ENCODE data around the gene UVRAG. TPM values are rescaled to one million over a fixed set of nuclear protein-coding genes. Genes with fewer than 3 reads are reported as not detected.
A peak's percentile ranks its signal among the peaks of the same experiment; 100 is the strongest.
"Not testable (repeated sequence)": the region's sequence is repeated elsewhere in the genome, so short reads cannot be mapped to it uniquely, and the experiment has no call there.

Gene UVRAG
- total RNA-seq, 1 experiment from 2014 or later: 19.3 TPM

DNA sequence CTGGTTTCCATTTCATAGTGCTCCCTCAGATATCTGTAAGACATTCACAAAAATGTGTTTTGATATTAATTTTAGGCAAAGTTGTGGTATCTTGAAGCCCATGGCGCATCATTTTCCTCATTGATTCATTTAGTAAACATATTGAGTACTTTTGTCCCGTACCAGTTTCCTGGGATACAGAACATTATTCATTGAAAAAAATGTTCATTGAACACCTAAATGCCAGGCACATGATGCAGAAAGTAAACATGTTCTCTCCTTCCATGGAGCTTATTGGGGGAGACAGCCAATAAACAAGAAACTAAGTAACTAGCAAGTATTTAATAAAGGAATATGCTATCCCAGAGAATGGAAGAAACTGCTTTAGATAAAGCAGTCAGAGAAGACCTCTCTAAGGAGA, 195.0 kb downstream of the UVRAG start:
- no peak for DNase-seq (ENCODE audit: low spot score)

GRCh38 chr11:76013526-76013925, 198.5 kb downstream of the UVRAG start:
- DNase-seq (ENCODE audit: low spot score): no peak

GRCh38 chr11:76023236-76024068, 208.4 kb downstream of the UVRAG start:
- no peak for DNase-seq (ENCODE audit: low spot score)

DNA sequence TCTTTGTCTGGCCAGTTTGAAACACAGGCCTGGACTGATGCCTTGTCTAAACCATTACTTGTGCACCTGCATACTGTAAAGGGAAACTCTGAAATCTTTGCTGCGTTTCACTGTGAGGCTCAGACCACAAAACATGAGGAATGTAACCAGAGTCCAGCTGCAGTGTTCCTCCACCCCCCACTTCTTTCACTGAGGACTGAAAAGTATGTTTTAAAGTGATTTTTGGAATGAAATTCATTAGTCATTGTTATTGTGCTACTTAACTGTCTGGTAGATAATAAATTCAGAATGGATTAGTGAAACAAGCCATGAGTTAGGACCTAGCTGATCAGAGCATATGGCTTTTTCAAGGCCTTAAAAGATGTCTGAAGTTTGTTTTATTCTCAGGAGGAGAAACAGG, 210.1 kb downstream of the UVRAG start:
- peak; percentile 76 for DNase-seq (ENCODE audit: low spot score)

DNA sequence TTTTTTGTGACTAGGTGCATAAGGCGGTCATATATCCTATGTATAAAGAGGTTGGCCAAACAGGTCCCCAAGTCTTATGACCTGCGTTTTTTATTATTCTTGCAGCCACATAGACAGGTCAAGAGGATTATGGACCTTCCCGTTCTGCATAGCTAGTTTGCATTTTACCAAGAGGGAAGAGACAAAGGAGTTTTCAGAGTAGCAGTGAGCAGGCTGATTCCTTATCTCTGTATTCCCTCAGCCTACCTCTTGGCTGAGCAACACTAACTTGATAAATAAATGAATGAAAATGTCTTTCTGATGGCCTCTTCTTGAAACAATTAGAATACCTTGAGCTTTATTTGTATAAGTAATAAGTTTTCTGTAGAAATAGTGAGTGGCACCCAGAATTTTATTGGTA, 210.8 kb downstream of the UVRAG start:
- DNase-seq (ENCODE audit: low spot score): no peak

GRCh38 chr11:76026281-76026680, 211.3 kb downstream of the UVRAG start:
- no peak for DNase-seq (ENCODE audit: low spot score)

- DNase-seq (ENCODE audit: low spot score): no peak
Measured at GRCh38 chr11:76026862-76027261, 211.9 kb downstream of the UVRAG start.

GRCh38 chr11:76030286-76030685, 215.3 kb downstream of the UVRAG start:
- peak; percentile 38 for DNase-seq (ENCODE audit: low spot score)

DNA sequence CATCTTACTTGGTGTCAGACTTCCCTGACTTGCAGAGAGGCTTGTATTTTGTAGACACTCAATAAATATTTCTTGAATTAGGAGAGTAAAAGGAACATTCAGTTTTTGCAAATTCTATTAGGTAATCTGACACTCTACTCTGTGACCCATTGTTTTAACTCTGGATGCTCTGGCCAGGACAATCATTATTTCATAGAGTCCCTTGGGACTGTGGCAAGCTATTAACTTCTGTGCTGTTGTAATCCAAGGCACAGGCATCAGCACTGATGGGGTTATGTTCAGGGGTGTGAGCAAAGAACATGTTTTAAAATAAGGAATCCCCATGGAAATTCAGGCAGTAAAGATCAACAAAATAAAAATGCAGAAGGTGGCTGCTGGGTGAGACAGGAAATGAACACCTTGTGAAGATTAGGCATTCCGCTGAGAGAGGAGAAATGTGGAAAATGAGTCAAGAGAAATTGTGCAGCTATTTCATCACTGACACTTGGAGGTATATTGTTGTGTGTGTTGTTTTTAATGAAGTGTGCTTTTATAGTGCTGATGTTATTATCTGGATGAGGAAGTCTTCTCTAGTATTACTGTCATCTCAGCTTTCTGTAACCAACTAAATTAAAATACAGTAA, 216.1 kb downstream of the UVRAG start:
- DNase-seq (ENCODE audit: low spot score): no peak

GRCh38 chr11:76033699-76034098, 218.7 kb downstream of the UVRAG start:
- no peak for DNase-seq (ENCODE audit: low spot score)

- no peak for DNase-seq (ENCODE audit: low spot score)
Measured at GRCh38 chr11:76035020-76035419, 220.0 kb downstream of the UVRAG start.

DNA sequence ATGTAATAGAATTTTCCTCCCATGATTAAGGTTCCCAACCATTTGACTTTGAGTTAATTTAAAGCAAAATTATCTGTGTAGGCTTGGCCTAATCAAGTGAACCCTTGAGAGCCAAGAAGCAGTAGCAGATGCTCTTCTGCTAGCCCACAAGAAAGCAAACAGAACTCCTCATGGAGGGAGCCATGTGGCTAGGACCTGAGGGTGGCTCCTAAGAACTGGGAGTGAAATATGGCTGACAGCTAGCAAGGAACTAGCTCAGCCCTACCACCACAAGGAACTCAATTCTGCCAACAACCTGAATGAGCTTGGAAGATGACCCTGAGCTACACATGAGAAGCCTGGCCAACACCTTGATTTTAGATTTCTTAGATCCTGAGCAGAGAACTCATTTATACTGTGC, 223.6 kb downstream of the UVRAG start:
- no peak for DNase-seq (ENCODE audit: low spot score)

GRCh38 chr11:76041208-76041607, 226.2 kb downstream of the UVRAG start:
- no peak for DNase-seq (ENCODE audit: low spot score)

- DNase-seq (ENCODE audit: low spot score): no peak
Measured at GRCh38 chr11:76044750-76045320, 229.8 kb downstream of the UVRAG start.

GRCh38 chr11:76047231-76047630, 232.2 kb downstream of the UVRAG start:
- no peak for DNase-seq (ENCODE audit: low spot score)

GRCh38 chr11:76047766-76048165, 232.8 kb downstream of the UVRAG start:
- no peak for DNase-seq (ENCODE audit: low spot score)

DNA sequence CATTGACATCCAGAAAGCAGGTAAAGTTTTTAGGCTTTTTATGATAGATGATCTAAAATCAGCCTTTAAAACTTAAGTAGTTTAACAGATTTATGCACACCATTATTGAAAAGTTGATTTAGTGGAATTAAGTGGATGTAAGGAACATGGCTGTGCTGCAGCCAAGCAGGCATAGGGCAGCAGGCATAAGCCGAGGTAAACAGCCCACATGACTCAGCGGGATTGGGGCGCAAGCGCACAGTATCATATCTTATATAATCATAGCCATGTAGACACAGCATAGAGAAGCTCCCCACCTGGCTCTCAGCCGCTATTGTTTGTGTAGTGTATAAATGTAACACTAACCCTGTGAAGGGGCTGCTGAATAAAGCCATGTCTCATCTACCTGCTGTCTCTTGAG, 233.8 kb downstream of the UVRAG start:
- DNase-seq (ENCODE audit: low spot score): no peak

DNA sequence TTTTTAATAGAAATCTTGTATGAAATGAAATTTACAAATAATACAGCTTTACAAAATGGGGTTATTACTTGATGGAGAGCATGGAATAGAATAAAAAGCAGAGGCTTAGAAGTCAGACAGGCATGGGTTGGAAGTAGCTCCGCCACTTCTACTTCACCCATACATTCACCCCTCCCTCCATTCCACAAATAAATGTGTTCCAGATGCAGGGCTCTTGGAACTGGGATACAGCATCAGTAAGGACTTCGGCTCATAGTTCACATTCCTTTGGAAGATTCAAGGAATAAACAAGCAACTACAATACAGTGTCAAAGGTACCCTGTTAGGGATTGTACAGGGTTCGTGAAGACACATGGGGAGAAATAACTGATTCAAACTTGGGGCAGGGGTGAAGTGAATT, 234.5 kb downstream of the UVRAG start:
- DNase-seq (ENCODE audit: low spot score): no peak

- no peak for DNase-seq (ENCODE audit: low spot score)
Measured at GRCh38 chr11:76051937-76052336, 236.9 kb downstream of the UVRAG start.

GRCh38 chr11:76054330-76054729, 239.3 kb downstream of the UVRAG start:
- DNase-seq (ENCODE audit: low spot score): no peak

GRCh38 chr11:76056876-76057275, 241.9 kb downstream of the UVRAG start:
- DNase-seq (ENCODE audit: low spot score): no peak

GRCh38 chr11:76060475-76061036, 245.5 kb downstream of the UVRAG start:
- not testable (repeated sequence) for DNase-seq (ENCODE audit: low spot score)

GRCh38 chr11:76062733-76063132, 247.7 kb downstream of the UVRAG start:
- DNase-seq (ENCODE audit: low spot score): no peak
